Astrocyte (in vitro differentiated cells and primary cell): ENCODE data around the gene FAU. TPM values are rescaled to one million over a fixed set of nuclear protein-coding genes. Genes with fewer than 3 reads are reported as not detected.

Source experiments
- DNase-seq: peaks from one replicate; pipeline ENCODE4 v3.0.0-alpha.2; 2010; ENCODE audit warnings: low read depth
- FAIRE-seq: peaks from 2 replicates; lab custom pipeline; 2011; peaks lifted over from hg19 to GRCh38; lab: Jason Lieb, UNC
- H2AFZ ChIP-seq: 2 replicates; pipeline ENCODE4 v1.6.0; 2012; ENCODE audit warnings: low read depth, low read length, inconsistent platforms
- H3K27ac ChIP-seq: 2 replicates; pipeline ENCODE4 v1.5.1; 2011; ENCODE audit warnings: low read depth, low read length, inconsistent platforms
- H3K27me3 ChIP-seq: 2 replicates; pipeline ENCODE4 v1.6.0; 2011; ENCODE audit warnings: low read length, inconsistent platforms; ENCODE audit not compliant: insufficient read depth
- H3K36me3 ChIP-seq: 2 replicates; pipeline ENCODE4 v1.5.1; 2011; ENCODE audit warnings: low read length, inconsistent platforms; ENCODE audit not compliant: insufficient read depth
- H3K4me1 ChIP-seq: 2 replicates; pipeline ENCODE4 v1.5.1; 2011; ENCODE audit warnings: low read length, inconsistent platforms; ENCODE audit not compliant: insufficient read depth
- H3K4me2 ChIP-seq: 2 replicates; pipeline ENCODE4 v1.6.0; 2012; ENCODE audit warnings: low read length, inconsistent platforms
- H3K4me3 ChIP-seq: 2 replicates; pipeline ENCODE4 v1.5.1; 2011; ENCODE audit warnings: low read depth, mild to moderate bottlenecking, low read length, inconsistent platforms; ENCODE audit not compliant: insufficient read depth
- H3K79me2 ChIP-seq: 2 replicates; pipeline ENCODE4 v1.6.0; 2012; ENCODE audit warnings: mild to moderate bottlenecking, low read length, inconsistent platforms; ENCODE audit not compliant: insufficient read depth
- H3K9ac ChIP-seq: 2 replicates; pipeline ENCODE4 v1.6.0; 2012; ENCODE audit warnings: mild to moderate bottlenecking, low read length, inconsistent platforms
- H3K9me3 ChIP-seq: 2 replicates; pipeline ENCODE4 v1.5.1; 2012; ENCODE audit warnings: low read depth, mild to moderate bottlenecking, low read length, inconsistent platforms; ENCODE audit not compliant: insufficient read depth
- H4K20me1 ChIP-seq: 2 replicates; pipeline ENCODE4 v1.6.0; 2012; ENCODE audit warnings: low read length, inconsistent platforms; ENCODE audit not compliant: insufficient read depth
- H3K27ac Mint-ChIP-seq: one replicate; pipeline ENCODE4 v1.8.0; 2021; ENCODE audit warnings: mild to moderate bottlenecking, mixed read lengths; ENCODE audit not compliant: unreplicated experiment
- H3K27me3 Mint-ChIP-seq: one replicate; pipeline ENCODE4 v1.8.0; 2021; ENCODE audit warnings: low read depth, mixed read lengths; ENCODE audit not compliant: unreplicated experiment
- H3K36me3 Mint-ChIP-seq: one replicate; pipeline ENCODE4 v1.8.0; 2021; ENCODE audit warnings: low read depth, mixed read lengths; ENCODE audit not compliant: unreplicated experiment
- H3K4me1 Mint-ChIP-seq: one replicate; pipeline ENCODE4 v1.8.0; 2021; ENCODE audit warnings: low read depth, mixed read lengths; ENCODE audit not compliant: unreplicated experiment
- H3K4me3 Mint-ChIP-seq: one replicate; pipeline ENCODE4 v1.8.0; 2021; ENCODE audit warnings: mild to moderate bottlenecking, moderate library complexity, mixed read lengths; ENCODE audit not compliant: unreplicated experiment
- H3K9me3 Mint-ChIP-seq: one replicate; pipeline ENCODE4 v1.8.0; 2021; ENCODE audit warnings: mild to moderate bottlenecking, mixed read lengths; ENCODE audit not compliant: unreplicated experiment
- CTCF ChIP-seq: IDR thresholded peaks from 2 replicates; pipeline ENCODE4 v1.5.1; 2011; ENCODE audit warnings: low read depth, mild to moderate bottlenecking, inconsistent platforms, low read length, moderate library complexity; ENCODE audit not compliant: insufficient read depth
- EZH2 ChIP-seq: IDR thresholded peaks from 2 replicates; pipeline ENCODE4 v1.6.1; 2012; ENCODE audit warnings: mild to moderate bottlenecking, low read length, inconsistent platforms; ENCODE audit not compliant: insufficient read depth
- total RNA-seq: library from RNA; stranded (reverse); gene quantifications from 2 replicates; pipeline ENCODE4 v1.2.1, GENCODE V29; 2021

FAU gene
- total RNA-seq, 1 donor from 2014 or later = 694 TPM

- TF ChIP-seq EZH2 (no peak), CTCF (no peak)
- Mint-ChIP-seq H3K27me3 (no peaks in the 10 kb centered on the region), H3K27ac (peak overlapping the region; percentile 99), H3K9me3 (no peaks in the 10 kb centered on the region), H3K36me3 (peaks cover 15% of the 10 kb centered on the region), H3K4me1 (peaks cover 9% of the 10 kb centered on the region), H3K4me3 (peak overlapping the region; percentile 96)
- Histone ChIP-seq H3K27ac (peak overlapping the region; percentile 98), H3K27me3 (no peaks in the 10 kb centered on the region), H2AFZ (peak overlapping the region; percentile 57), H3K79me2 (peaks cover 60% of the 10 kb centered on the region), H3K4me3 (peak overlapping the region; percentile 98), H3K9ac (peak overlapping the region; percentile 99), H3K4me1 (peaks cover 15% of the 10 kb centered on the region), H4K20me1 (no peaks in the 10 kb centered on the region), H3K4me2 (peak overlapping the region; percentile 95), H3K9me3 (no peaks in the 10 kb centered on the region), H3K36me3 (peaks cover 14% of the 10 kb centered on the region)
- DNase-seq = no peak
- FAIRE-seq = no peak
Measured at GRCh38 chr11:65084598-65085375, 37.1 kb downstream of the FAU start.

- no peaks in the 10 kb centered on the region for H4K20me1 ChIP-seq
- peaks cover 62% of the 10 kb centered on the region for H3K79me2 ChIP-seq
- DNase-seq (peak; percentile 87), FAIRE-seq (no peak)
- no peaks in the 10 kb centered on the region for H3K9me3 ChIP-seq
- peaks cover 13% of the 10 kb centered on the region for H3K36me3 ChIP-seq
- peak within 1 kb of the TSS; percentile 95 for H3K4me2 ChIP-seq
- H3K4me3 ChIP-seq = peak within 1 kb of the TSS; percentile 98
- H3K36me3 Mint-ChIP-seq = peaks cover 8% of the 10 kb centered on the region
- TF ChIP-seq CTCF (no peak), EZH2 (no peak)
- peaks cover 15% of the 10 kb centered on the region for H3K4me1 ChIP-seq
- no peaks in the 10 kb centered on the region for H3K9me3 Mint-ChIP-seq
- peaks cover 9% of the 10 kb centered on the region for H3K4me1 Mint-ChIP-seq
- peak within 1 kb of the TSS; percentile 86 for H2AFZ ChIP-seq
- H3K9ac ChIP-seq = peak within 1 kb of the TSS; percentile 99
- H3K27ac ChIP-seq = peak within 1 kb of the TSS; percentile 98
- H3K27me3 ChIP-seq = no peaks in the 10 kb centered on the region
- peak within 1 kb of the TSS; percentile 99 for H3K27ac Mint-ChIP-seq
- no peaks in the 10 kb centered on the region for H3K27me3 Mint-ChIP-seq
- peak within 1 kb of the TSS; percentile 96 for H3K4me3 Mint-ChIP-seq
Measured at GRCh38 chr11:65083834-65084597, 37.9 kb downstream of the FAU start, which contains the start of the genes CDCA5 and ZFPL1. TSS of gene CDCA5 (minus strand) at chr11:65084040. CDS start at chr11:65083978, 62 bp downstream. TSS of gene ZFPL1 (plus strand) at chr11:65084222. CDS start at chr11:65084699, 477 bp downstream.
